ENCODE measurements around the gene MRPL54.

MRPL54 gene

DNA sequence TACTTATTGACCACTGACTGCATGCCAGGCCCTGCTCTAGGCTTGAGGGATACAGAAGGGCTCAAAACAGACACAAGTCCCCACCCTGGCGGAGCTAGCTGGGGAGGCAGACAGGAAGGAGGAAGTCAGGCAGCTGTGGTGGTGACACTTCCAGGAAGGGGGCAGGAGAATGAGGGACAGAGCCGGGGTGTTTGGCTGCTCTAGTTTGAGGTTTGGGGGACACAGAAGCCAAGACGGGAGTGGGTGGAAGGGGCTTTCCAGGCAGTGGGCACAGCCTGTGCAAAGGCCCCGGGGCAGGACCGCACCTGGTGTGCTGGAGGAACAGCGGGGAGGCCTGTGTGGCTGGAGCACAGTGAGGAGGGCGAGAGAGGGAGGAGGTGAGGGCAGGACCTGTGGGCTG, 4.0 kb downstream of the MRPL54 start:
- no peak overlapping the region for H3K27ac ChIP-seq
- TF ChIP-seq, protein P1, sequence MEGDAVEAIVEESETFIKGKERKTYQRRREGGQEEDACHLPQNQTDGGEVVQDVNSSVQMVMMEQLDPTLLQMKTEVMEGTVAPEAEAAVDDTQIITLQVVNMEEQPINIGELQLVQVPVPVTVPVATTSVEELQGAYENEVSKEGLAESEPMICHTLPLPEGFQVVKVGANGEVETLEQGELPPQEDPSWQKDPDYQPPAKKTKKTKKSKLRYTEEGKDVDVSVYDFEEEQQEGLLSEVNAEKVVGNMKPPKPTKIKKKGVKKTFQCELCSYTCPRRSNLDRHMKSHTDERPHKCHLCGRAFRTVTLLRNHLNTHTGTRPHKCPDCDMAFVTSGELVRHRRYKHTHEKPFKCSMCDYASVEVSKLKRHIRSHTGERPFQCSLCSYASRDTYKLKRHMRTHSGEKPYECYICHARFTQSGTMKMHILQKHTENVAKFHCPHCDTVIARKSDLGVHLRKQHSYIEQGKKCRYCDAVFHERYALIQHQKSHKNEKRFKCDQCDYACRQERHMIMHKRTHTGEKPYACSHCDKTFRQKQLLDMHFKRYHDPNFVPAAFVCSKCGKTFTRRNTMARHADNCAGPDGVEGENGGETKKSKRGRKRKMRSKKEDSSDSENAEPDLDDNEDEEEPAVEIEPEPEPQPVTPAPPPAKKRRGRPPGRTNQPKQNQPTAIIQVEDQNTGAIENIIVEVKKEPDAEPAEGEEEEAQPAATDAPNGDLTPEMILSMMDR (conservative IDR thresholded peaks at IDR 0.05): no peak
- TF ChIP-seq ZFX (IDR thresholded peaks at IDR 0.05): no peak

DNA sequence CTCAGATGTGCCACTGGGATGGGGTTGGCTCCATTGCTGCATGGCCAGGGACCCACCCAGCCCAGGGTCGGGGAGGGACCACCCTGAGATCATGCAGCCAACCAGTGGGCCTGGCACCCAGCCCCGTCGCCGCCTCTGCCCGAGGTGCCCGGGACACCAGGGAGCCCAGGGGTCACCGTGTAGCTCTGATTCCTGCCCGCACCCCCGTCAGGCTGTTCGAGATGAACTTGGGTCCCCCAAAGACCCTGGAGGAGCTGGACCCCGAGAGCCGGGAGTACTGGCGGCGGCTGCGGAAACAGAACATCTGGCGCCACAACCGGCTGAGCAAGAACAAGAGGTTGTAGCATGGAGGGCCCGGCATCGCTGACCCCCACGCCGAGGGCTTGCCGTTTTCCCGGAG, 4.6 kb downstream of the MRPL54 start:
- no peak overlapping the region for H3K27ac ChIP-seq
- TF ChIP-seq ZFX (IDR thresholded peaks at IDR 0.05): no peak
- TF ChIP-seq, protein P1 (conservative IDR thresholded peaks at IDR 0.05): no peak

DNA sequence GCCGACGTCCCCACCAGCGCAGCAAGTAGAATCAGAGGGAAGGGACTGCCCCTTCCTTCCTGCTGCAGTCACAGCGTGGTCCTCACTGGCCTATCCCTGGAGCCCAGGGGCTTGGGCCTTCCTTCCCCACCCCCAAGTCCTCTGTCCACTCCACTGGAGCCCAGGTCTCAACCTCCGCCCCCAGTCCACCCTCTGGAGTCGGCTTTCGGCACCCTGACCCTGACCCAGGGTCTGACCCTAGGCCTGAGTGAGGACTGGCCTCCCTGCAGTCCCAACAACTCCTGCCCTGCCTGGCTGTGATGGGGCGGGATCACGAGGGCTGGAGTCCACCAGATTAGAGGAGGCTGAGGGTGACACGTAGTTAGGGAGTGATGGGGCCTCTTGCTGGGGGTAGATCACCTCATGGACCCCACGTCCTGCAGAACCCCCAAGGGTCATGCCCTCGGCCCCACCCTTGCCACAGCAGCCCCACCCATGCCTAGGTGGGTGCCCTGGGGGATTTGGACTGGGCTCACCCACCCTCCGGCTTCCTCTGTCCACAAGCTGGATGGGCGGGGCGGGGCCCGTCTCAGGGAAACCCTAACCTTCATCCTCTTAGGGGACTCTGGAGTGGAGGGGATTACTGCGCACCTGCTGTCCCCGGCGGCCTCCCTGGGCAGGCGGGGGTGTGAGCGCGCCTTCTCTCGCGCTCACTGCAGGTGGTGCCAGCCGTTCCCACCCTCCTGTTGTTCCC, 5.7 kb downstream of the MRPL54 start:
- no peak overlapping the region for H3K27ac ChIP-seq
- no peak for TF ChIP-seq ZFX (IDR thresholded peaks at IDR 0.05)
- TF ChIP-seq, protein P1 (conservative IDR thresholded peaks at IDR 0.05): no peak

DNA sequence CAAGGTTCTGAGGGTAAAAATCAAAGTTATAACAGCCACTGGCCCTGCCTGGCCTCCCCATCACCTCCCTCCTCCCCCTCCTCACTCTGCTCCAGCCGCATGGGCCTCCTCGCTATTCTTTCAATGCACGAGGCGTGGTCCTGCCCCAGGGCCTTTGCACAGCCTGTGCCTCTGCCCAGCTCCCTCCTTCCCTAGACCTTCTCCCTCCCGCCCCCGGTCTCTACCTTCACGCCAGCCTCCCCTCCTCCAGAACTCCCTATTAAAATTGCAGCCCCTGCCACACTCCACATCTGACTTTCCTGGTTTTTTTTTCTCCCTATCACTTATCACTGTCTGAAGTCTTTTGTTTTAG, 6.2 kb downstream of the MRPL54 start:
- TF ChIP-seq, protein P1 (conservative IDR thresholded peaks at IDR 0.05): no peak
- TF ChIP-seq ZFX (IDR thresholded peaks at IDR 0.05): no peak

DNA sequence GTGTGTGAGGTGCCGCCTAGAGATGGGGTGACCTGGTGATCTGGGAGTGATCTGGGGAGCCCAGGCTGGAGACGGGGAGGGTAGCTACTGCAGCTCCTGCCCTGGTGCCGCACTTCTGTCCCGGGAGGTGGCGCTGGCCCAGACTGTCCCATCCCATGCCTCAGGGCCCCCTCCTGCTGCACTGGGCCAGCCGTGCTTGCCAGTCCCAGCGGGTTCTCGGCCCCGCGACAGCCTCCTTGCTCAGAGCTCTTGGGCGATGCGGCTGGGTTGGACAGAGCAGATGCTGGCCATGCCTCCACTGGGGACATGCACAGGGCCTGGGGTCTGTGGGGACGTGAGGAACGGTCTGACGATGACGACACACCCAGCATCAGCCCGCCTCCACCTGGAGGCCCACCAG, 7.0 kb downstream of the MRPL54 start:
- TF ChIP-seq, protein P1 (conservative IDR thresholded peaks at IDR 0.05): no peak
- no peak for TF ChIP-seq ZFX (IDR thresholded peaks at IDR 0.05)

More for the DNA sequence above, 6.2 kb downstream of the MRPL54 start:
- H3K27ac ChIP-seq: no peak overlapping the region

DNA sequence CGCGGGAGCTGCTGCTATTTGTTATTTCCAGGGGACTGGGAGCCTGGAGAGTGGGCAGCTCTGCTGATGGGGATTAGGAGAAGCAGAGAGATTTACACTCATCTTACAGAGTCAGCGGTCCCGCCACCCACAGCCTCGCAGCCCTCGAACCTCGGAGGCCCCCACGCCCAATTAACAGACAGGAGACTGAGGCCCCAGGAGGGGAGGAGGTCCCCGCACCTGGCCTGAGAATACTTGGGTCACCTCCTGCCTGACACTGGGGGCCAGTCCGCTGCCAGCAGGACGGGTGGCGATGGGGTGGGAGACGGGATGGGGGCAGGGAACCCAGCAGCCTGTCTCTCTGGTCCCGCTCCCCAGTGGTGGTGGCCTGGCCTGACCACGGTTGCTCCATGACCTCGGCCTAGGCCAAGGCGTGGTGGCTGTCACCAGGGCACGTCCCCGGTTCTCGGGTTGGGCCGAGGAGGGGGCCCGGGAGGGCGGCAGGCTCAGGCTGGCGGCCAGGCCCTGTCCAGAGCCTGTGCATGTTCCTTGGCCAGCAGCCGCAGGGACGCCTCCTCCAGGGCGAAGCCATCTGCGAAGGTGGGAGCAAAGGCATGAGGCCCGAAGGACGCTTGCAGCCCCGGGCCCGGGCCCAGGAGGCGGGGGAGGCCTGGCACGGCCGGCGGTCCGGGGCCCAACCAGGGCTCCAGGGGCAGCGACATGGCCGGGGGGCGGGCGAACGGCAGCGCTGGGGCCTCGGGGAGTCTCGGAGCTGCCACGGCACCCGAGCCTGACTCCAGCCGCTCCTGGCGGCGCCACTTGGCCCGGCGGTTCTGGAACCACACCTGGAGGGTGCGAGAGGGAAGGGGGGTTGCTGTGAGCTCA, 7.9 kb downstream of the MRPL54 start:
- no peak for TF ChIP-seq ZFX (IDR thresholded peaks at IDR 0.05)
- TF ChIP-seq, protein P1 (conservative IDR thresholded peaks at IDR 0.05): no peak
- H3K27ac ChIP-seq: no peak overlapping the region

More for the DNA sequence above, 7.0 kb downstream of the MRPL54 start:
- no peak overlapping the region for H3K27ac ChIP-seq

All from C4-2B (cell line).